A673 (cell line): ENCODE results near the gene MFAP4. TPM values are rescaled to one million over a fixed set of nuclear protein-coding genes. Genes with fewer than 3 reads are reported as not detected.

ENCODE experiments used
- BruUV-seq: library from RNA; stranded (reverse); fragments of 400-500 nt; replicated peaks from 2 replicates; lab custom pipeline; 2021; lab: Mats Ljungman, UMichigan
- CTCF ChIA-PET: fragments of 300-600 bp; sonication (Branson Sonifier 250); formaldehyde crosslinking; loops from one replicate; lab custom pipeline; 2022; ENCODE audit warnings: antibody characterized with exemption; lab: Charles Lee
- POLR2A ChIA-PET: fragments of 300-600 bp; sonication (Branson Sonifier 250); formaldehyde crosslinking; loops from one replicate; lab custom pipeline; 2022; ENCODE audit warnings: antibody characterized with exemption; ENCODE audit not compliant: low non-redundant PET; lab: Charles Lee
- DNase-seq: peaks from one replicate; pipeline ENCODE4 v3.0.0-alpha.2; 2015; ENCODE audit warnings: low spot score
- H3K27ac ChIP-seq: fragments of 200-600 bp; sonication (generic); 2 replicates; pipeline ENCODE4 v1.5.1; 2016; ENCODE audit warnings: mixed run types, low read depth, mild to moderate bottlenecking, mixed read lengths, antibody characterized with exemption, low read length; ENCODE audit not compliant: poor library complexity, severe bottlenecking
- H3K27me3 ChIP-seq: fragments of 200-600 bp; sonication (generic); replicated peaks from 2 replicates; pipeline ENCODE4 v1.6.1; 2017; ENCODE audit warnings: mixed run types, low read depth, mild to moderate bottlenecking, mixed read lengths, antibody characterized with exemption, low read length; ENCODE audit not compliant: insufficient read depth, poor library complexity
- H3K36me3 ChIP-seq: fragments of 200-600 bp; sonication (generic); 2 replicates; pipeline ENCODE4 v1.6.1; 2016; ENCODE audit warnings: mixed run types, mild to moderate bottlenecking, mixed read lengths, antibody characterized with exemption, low read length; ENCODE audit not compliant: insufficient read depth, poor library complexity, severe bottlenecking
- H3K4me1 ChIP-seq: fragments of 200-600 bp; sonication (generic); 2 replicates; pipeline ENCODE4 v1.6.1; 2017; ENCODE audit warnings: mixed run types, mild to moderate bottlenecking, mixed read lengths, antibody characterized with exemption, low read length; ENCODE audit not compliant: insufficient read depth, poor library complexity, severe bottlenecking
- H3K4me3 ChIP-seq: fragments of 200-600 bp; sonication (generic); 2 replicates; pipeline ENCODE4 v1.5.1; 2016; ENCODE audit warnings: low read depth, mixed run types, mild to moderate bottlenecking, mixed read lengths, low read length; ENCODE audit not compliant: poor library complexity, severe bottlenecking
- H3K9me3 ChIP-seq: fragments of 200-600 bp; sonication (generic); 2 replicates; pipeline ENCODE4 v1.6.1; 2016; ENCODE audit warnings: mixed run types, low read depth, mild to moderate bottlenecking, mixed read lengths, antibody characterized with exemption, low read length; ENCODE audit not compliant: poor library complexity, severe bottlenecking
- EZH2 ChIP-seq: fragments of 200-600 bp; sonication (generic); IDR thresholded peaks from 2 replicates; pipeline ENCODE4 v1.6.1; 2017; ENCODE audit warnings: borderline replicate concordance, low read depth, mild to moderate bottlenecking, mixed read lengths, antibody characterized with exemption, low read length; ENCODE audit not compliant: poor library complexity, severe bottlenecking
- intact Hi-C: fragments of 100-400 bp; cut with micrococcal nuclease; formaldehyde crosslinking; loops from one replicate; pipeline ENCODE4 v1.10.0; 2022; ENCODE audit not compliant: unreplicated experiment
- total RNA-seq: library from RNA; stranded (reverse); gene quantifications from 2 replicates; pipeline ENCODE4 v1.2.3, GENCODE V29; 2021
- TF ChIP-seq, protein P1 (sequence below): fragments of 300-800, 200-600 bp; sonication (generic); conservative IDR thresholded peaks from 2 replicates; pipeline ENCODE4 v1.5.1; 2017; ENCODE audit warnings: low read depth, mild to moderate bottlenecking, antibody characterized with exemption, low read length, moderate library complexity, mixed read lengths

The MFAP4 gene
- total RNA-seq, 1 experiment from 2014 or later = 60.9 TPM

DNA sequence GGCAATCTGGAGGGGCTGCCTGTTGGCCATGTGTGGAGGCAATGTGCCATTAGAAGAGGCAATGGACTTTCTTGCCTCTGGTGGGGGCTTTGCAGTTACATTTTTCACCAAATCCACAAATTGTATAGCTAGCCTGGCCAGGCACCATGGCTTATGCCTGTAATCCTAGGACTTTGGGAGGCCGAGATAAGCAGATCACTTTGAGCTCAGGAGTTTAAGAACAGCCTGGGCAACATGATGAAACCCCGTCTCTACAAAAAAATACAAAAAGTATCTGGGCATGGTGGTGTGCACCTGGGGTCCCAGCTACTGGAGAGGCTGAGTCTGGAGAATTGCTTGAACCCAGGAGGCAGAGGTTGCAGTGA lies 21.3 kb upstream of the MFAP4 start:
- intact Hi-C loops = no loop called here
- BruUV-seq = no TSS peak
- no peaks in the 10 kb centered on the region for H3K9me3 ChIP-seq
- no peak for DNase-seq
- no peaks in the 10 kb centered on the region for H3K4me1 ChIP-seq
- H3K4me3 ChIP-seq = no peak overlapping the region
- H3K27me3 ChIP-seq = no peaks in the 10 kb centered on the region
- ChIA-PET CTCF (no interaction called here), POLR2A (no interaction called here)
- no peaks in the 10 kb centered on the region for H3K36me3 ChIP-seq
- no peak overlapping the region for H3K27ac ChIP-seq
- no peak for TF ChIP-seq EZH2
- TF ChIP-seq, protein P1, sequence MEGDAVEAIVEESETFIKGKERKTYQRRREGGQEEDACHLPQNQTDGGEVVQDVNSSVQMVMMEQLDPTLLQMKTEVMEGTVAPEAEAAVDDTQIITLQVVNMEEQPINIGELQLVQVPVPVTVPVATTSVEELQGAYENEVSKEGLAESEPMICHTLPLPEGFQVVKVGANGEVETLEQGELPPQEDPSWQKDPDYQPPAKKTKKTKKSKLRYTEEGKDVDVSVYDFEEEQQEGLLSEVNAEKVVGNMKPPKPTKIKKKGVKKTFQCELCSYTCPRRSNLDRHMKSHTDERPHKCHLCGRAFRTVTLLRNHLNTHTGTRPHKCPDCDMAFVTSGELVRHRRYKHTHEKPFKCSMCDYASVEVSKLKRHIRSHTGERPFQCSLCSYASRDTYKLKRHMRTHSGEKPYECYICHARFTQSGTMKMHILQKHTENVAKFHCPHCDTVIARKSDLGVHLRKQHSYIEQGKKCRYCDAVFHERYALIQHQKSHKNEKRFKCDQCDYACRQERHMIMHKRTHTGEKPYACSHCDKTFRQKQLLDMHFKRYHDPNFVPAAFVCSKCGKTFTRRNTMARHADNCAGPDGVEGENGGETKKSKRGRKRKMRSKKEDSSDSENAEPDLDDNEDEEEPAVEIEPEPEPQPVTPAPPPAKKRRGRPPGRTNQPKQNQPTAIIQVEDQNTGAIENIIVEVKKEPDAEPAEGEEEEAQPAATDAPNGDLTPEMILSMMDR = no peak

- POLR2A ChIA-PET = no interaction called here
Measured at GRCh38 chr17:19407601-19408345, 20.8 kb upstream of the MFAP4 start.

GRCh38 chr17:19405114-19405513 lies 18.1 kb upstream of the MFAP4 start:
- ChIA-PET POLR2A (no interaction called here), CTCF (no interaction called here)
- TF ChIP-seq, protein P1 = no peak
- no peak for TF ChIP-seq EZH2
- H3K36me3 ChIP-seq = no peaks in the 10 kb centered on the region
- H3K4me1 ChIP-seq = peaks cover 13% of the 10 kb centered on the region
- DNase-seq = no peak
- H3K4me3 ChIP-seq = no peak overlapping the region
- BruUV-seq = no TSS peak
- H3K27ac ChIP-seq = no peak overlapping the region
- no peaks in the 10 kb centered on the region for H3K9me3 ChIP-seq
- no peaks in the 10 kb centered on the region for H3K27me3 ChIP-seq
- intact Hi-C loops = no loop called here

More at GRCh38 chr17:19407601-19408345, 20.8 kb upstream of the MFAP4 start:
- H3K27me3 ChIP-seq = no peaks in the 10 kb centered on the region
- H3K4me3 ChIP-seq = no peak overlapping the region
- CTCF ChIA-PET = no interaction called here
- no peak overlapping the region for H3K27ac ChIP-seq
- H3K36me3 ChIP-seq = no peaks in the 10 kb centered on the region
- no peaks in the 10 kb centered on the region for H3K4me1 ChIP-seq
- DNase-seq = no peak
- H3K9me3 ChIP-seq = no peaks in the 10 kb centered on the region
- no TSS peak for BruUV-seq
- intact Hi-C loops = no loop called here
- TF ChIP-seq, protein P1 = no peak
- no peak for TF ChIP-seq EZH2
